Neuron (in vitro differentiated cells): ENCODE data around the gene SHANK3.

Experiments used
- H2AFZ ChIP-seq: one replicate; pipeline ENCODE4 v1.6.1; 2013; ENCODE audit warnings: low read depth, mild to moderate bottlenecking, inconsistent platforms, low read length, moderate library complexity
- H3K27me3 ChIP-seq: one replicate; pipeline ENCODE4 v1.6.1; 2013; ENCODE audit warnings: low read length; ENCODE audit not compliant: insufficient read depth
- H3K36me3 ChIP-seq: one replicate; pipeline ENCODE4 v1.6.1; 2013; ENCODE audit warnings: low read length; ENCODE audit not compliant: insufficient read depth
- H3K4me1 ChIP-seq: one replicate; pipeline ENCODE4 v1.6.1; 2013; ENCODE audit warnings: low read length; ENCODE audit not compliant: insufficient read depth
- H3K4me3 ChIP-seq: 2 replicates; pipeline ENCODE4 v1.5.1; 2013; ENCODE audit warnings: mild to moderate bottlenecking, low read length, moderate library complexity
- H3K9me3 ChIP-seq: one replicate; pipeline ENCODE4 v1.6.1; 2013; ENCODE audit warnings: low read length

Gene SHANK3

GRCh38 chr22:50701428-50702154 lies 29.0 kb downstream of the SHANK3 start:
- Histone ChIP-seq H2AFZ (no peak overlapping the region), H3K36me3 (peaks cover 24% of the 10 kb centered on the region), H3K27me3 (no peaks in the 10 kb centered on the region), H3K4me3 (no peak overlapping the region), H3K9me3 (no peaks in the 10 kb centered on the region), H3K4me1 (peaks cover 36% of the 10 kb centered on the region)

GRCh38 chr22:50702261-50702671 lies 29.6 kb downstream of the SHANK3 start:
- Histone ChIP-seq H3K9me3 (no peaks in the 10 kb centered on the region), H3K4me3 (no peak overlapping the region), H3K4me1 (peaks cover 36% of the 10 kb centered on the region), H3K27me3 (no peaks in the 10 kb centered on the region), H2AFZ (no peak overlapping the region), H3K36me3 (peaks cover 24% of the 10 kb centered on the region)

GRCh38 chr22:50702821-50703725 lies 30.4 kb downstream of the SHANK3 start:
- H3K27me3 ChIP-seq, result no peaks in the 10 kb centered on the region
- no peak overlapping the region for H2AFZ ChIP-seq
- peaks cover 24% of the 10 kb centered on the region for H3K36me3 ChIP-seq
- no peaks in the 10 kb centered on the region for H3K9me3 ChIP-seq
- no peak overlapping the region for H3K4me3 ChIP-seq
- peaks cover 32% of the 10 kb centered on the region for H3K4me1 ChIP-seq

- Histone ChIP-seq H3K27me3 (no peaks in the 10 kb centered on the region), H3K9me3 (no peaks in the 10 kb centered on the region), H2AFZ (no peak overlapping the region), H3K4me1 (peaks cover 23% of the 10 kb centered on the region), H3K4me3 (no peak overlapping the region), H3K36me3 (peaks cover 23% of the 10 kb centered on the region)
Observed at GRCh38 chr22:50703726-50704509, 31.3 kb downstream of the SHANK3 start.

GRCh38 chr22:50704510-50705218 lies 32.0 kb downstream of the SHANK3 start:
- H3K4me1 ChIP-seq, result peaks cover 19% of the 10 kb centered on the region

GRCh38 chr22:50705219-50705691 lies 32.6 kb downstream of the SHANK3 start:
- Histone ChIP-seq H3K9me3 (no peaks in the 10 kb centered on the region), H3K4me3 (peak overlapping the region; percentile 30), H3K36me3 (peaks cover 31% of the 10 kb centered on the region), H3K27me3 (no peaks in the 10 kb centered on the region), H3K4me1 (peaks cover 18% of the 10 kb centered on the region), H2AFZ (no peak overlapping the region)

More at GRCh38 chr22:50704510-50705218, 32.0 kb downstream of the SHANK3 start:
- Histone ChIP-seq H3K36me3 (peaks cover 28% of the 10 kb centered on the region), H2AFZ (no peak overlapping the region), H3K4me3 (no peak overlapping the region), H3K9me3 (no peaks in the 10 kb centered on the region), H3K27me3 (no peaks in the 10 kb centered on the region)

- no peaks in the 10 kb centered on the region for H3K27me3 ChIP-seq
- peaks cover 18% of the 10 kb centered on the region for H3K4me1 ChIP-seq
- no peak overlapping the region for H2AFZ ChIP-seq
- no peaks in the 10 kb centered on the region for H3K9me3 ChIP-seq
- H3K4me3 ChIP-seq, result no peak overlapping the region
- H3K36me3 ChIP-seq, result peaks cover 33% of the 10 kb centered on the region
Observed at GRCh38 chr22:50705851-50706351, 33.3 kb downstream of the SHANK3 start.

- Histone ChIP-seq H3K4me1 (peaks cover 18% of the 10 kb centered on the region), H3K36me3 (peaks cover 33% of the 10 kb centered on the region), H3K9me3 (no peaks in the 10 kb centered on the region), H3K27me3 (no peaks in the 10 kb centered on the region), H2AFZ (no peak overlapping the region), H3K4me3 (no peak overlapping the region)
Observed at GRCh38 chr22:50706481-50707125, 34.0 kb downstream of the SHANK3 start.

- no peak overlapping the region for H2AFZ ChIP-seq
- no peaks in the 10 kb centered on the region for H3K27me3 ChIP-seq
- no peak overlapping the region for H3K4me3 ChIP-seq
- peaks cover 25% of the 10 kb centered on the region for H3K36me3 ChIP-seq
- H3K9me3 ChIP-seq, result no peaks in the 10 kb centered on the region
- peaks cover 18% of the 10 kb centered on the region for H3K4me1 ChIP-seq
Observed at GRCh38 chr22:50708474-50708873, 35.9 kb downstream of the SHANK3 start.

GRCh38 chr22:50708996-50709395 lies 36.4 kb downstream of the SHANK3 start:
- Histone ChIP-seq H3K9me3 (no peaks in the 10 kb centered on the region), H2AFZ (no peak overlapping the region), H3K36me3 (peaks cover 23% of the 10 kb centered on the region), H3K4me3 (no peak overlapping the region), H3K27me3 (no peaks in the 10 kb centered on the region), H3K4me1 (peaks cover 18% of the 10 kb centered on the region)

GRCh38 chr22:50710221-50710620 lies 37.6 kb downstream of the SHANK3 start:
- peaks cover 11% of the 10 kb centered on the region for H3K4me1 ChIP-seq
- H3K36me3 ChIP-seq, result peaks cover 25% of the 10 kb centered on the region
- H3K4me3 ChIP-seq, result no peak overlapping the region
- H3K9me3 ChIP-seq, result no peaks in the 10 kb centered on the region
- H3K27me3 ChIP-seq, result no peaks in the 10 kb centered on the region
- H2AFZ ChIP-seq, result no peak overlapping the region

GRCh38 chr22:50710886-50711285 lies 38.3 kb downstream of the SHANK3 start:
- Histone ChIP-seq H3K4me1 (peaks cover 6% of the 10 kb centered on the region), H3K9me3 (no peaks in the 10 kb centered on the region), H2AFZ (no peak overlapping the region), H3K36me3 (peaks cover 25% of the 10 kb centered on the region), H3K4me3 (no peak overlapping the region), H3K27me3 (no peaks in the 10 kb centered on the region)
